Spinal cord (tissue), 10 donors: ENCODE measurements around the gene UCK2. TPM values are rescaled to one million over a fixed set of nuclear protein-coding genes. Genes with fewer than 3 reads are reported as not detected.

ENCODE experiments used
- DNase-seq, 6 donors: peaks; one replicate each; pipeline versions ENCODE4 v3.0.0 to v3.0.0-alpha.2; 2013 to 2015; ENCODE audit warnings: low spot score in 6 of 6, low read depth in 4 of 6
- H3K27ac ChIP-seq: one replicate; pipeline ENCODE4 v1.5.1; 2013; ENCODE audit warnings: low read depth, low read length, control low read depth
- H3K27me3 ChIP-seq: one replicate; pipeline ENCODE4 v1.6.1; 2013; ENCODE audit warnings: low read length; ENCODE audit not compliant: control insufficient read depth, insufficient read depth
- H3K36me3 ChIP-seq: one replicate; pipeline ENCODE4 v1.6.1; 2013; ENCODE audit warnings: low read length; ENCODE audit not compliant: control insufficient read depth, insufficient read depth
- H3K4me1 ChIP-seq: one replicate; pipeline ENCODE4 v1.6.1; 2013; ENCODE audit warnings: low read length; ENCODE audit not compliant: control insufficient read depth, insufficient read depth
- H3K4me3 ChIP-seq: one replicate; pipeline ENCODE4 v1.5.1; 2013; ENCODE audit warnings: low read depth, low read length, control low read depth
- H3K9me3 ChIP-seq: one replicate; pipeline ENCODE4 v1.6.1; 2013; ENCODE audit warnings: low read length; ENCODE audit not compliant: control insufficient read depth, insufficient read depth
- WGBS: methylation state at CpG from one replicate; pipeline ENCODE4 v1.1.5; 2013; ENCODE audit warnings: missing lambda C conversion rate; ENCODE audit not compliant: insufficient coverage; 5-methylcytosine and 5-hydroxymethylcytosine counted together
- polyA plus RNA-seq, 2 donors: library from polyadenylated mRNA; unstranded; fragments of 120-200 nt; gene quantifications; one replicate each; pipeline ENCODE4 v1.2.1, GENCODE V29; 2013; ENCODE audit not compliant: insufficient read length in 2 of 2
- total RNA-seq, 2 donors: library from RNA; depleted of rRNA in 1 of 2; stranded (reverse); fragments of 120-200 nt in 1 of 2; fragments of >200 nt in 1 of 2; gene quantifications; one replicate each; pipeline versions ENCODE4 v1.2.3 to v1.2.4, GENCODE V29; 2013 to 2014
- donor health status: healthy.

The UCK2 gene
- total and polyA plus RNA-seq, 4 donors: 25.3 to 39.5 (median 27.3) TPM

GRCh38 chr1:165831146-165831545 is 3.7 kb downstream of the UCK2 start:
- H3K4me1 ChIP-seq: peaks cover 13% of the 10 kb centered on the region
- H3K9me3 ChIP-seq: no peaks in the 10 kb centered on the region
- no CpG with 5 or more reads among the region's 3 CpGs for WGBS
- no peaks in the 10 kb centered on the region for H3K36me3 ChIP-seq
- H3K27ac ChIP-seq: no peak overlapping the region
- DNase-seq: no peak
- no peaks in the 10 kb centered on the region for H3K27me3 ChIP-seq
- no peak overlapping the region for H3K4me3 ChIP-seq

GRCh38 chr1:165832902-165833301 is 5.5 kb downstream of the UCK2 start:
- 90% methylated on average over 5 of the region's 9 CpGs for WGBS
- H3K27ac ChIP-seq: no peak overlapping the region
- H3K4me3 ChIP-seq: no peak overlapping the region

GRCh38 chr1:165833358-165833757 is 5.9 kb downstream of the UCK2 start:
- Histone ChIP-seq H3K27ac (no peak overlapping the region), H3K36me3 (no peaks in the 10 kb centered on the region)
- WGBS: 67% methylated on average over 2 of the region's 2 CpGs

More at GRCh38 chr1:165832902-165833301, 5.5 kb downstream of the UCK2 start:
- peaks cover 10% of the 10 kb centered on the region for H3K4me1 ChIP-seq
- H3K9me3 ChIP-seq: no peaks in the 10 kb centered on the region
- no peaks in the 10 kb centered on the region for H3K36me3 ChIP-seq
- no peak for DNase-seq
- no peaks in the 10 kb centered on the region for H3K27me3 ChIP-seq

GRCh38 chr1:165834229-165834628 is 6.8 kb downstream of the UCK2 start:
- no CpG with 5 or more reads among the region's 1 CpG for WGBS
- Histone ChIP-seq H3K27ac (no peak overlapping the region), H3K4me3 (no peak overlapping the region), H3K27me3 (no peaks in the 10 kb centered on the region), H3K4me1 (peaks cover 4% of the 10 kb centered on the region), H3K36me3 (no peaks in the 10 kb centered on the region), H3K9me3 (no peaks in the 10 kb centered on the region)
- DNase-seq: no peak

More at GRCh38 chr1:165833358-165833757, 5.9 kb downstream of the UCK2 start:
- H3K27me3 ChIP-seq: no peaks in the 10 kb centered on the region
- peak in 1 of 6 donors; percentile 3 for DNase-seq
- H3K9me3 ChIP-seq: no peaks in the 10 kb centered on the region
- no peak overlapping the region for H3K4me3 ChIP-seq
- peaks cover 10% of the 10 kb centered on the region for H3K4me1 ChIP-seq

GRCh38 chr1:165834881-165835280 is 7.5 kb downstream of the UCK2 start:
- no peaks in the 10 kb centered on the region for H3K36me3 ChIP-seq
- no peaks in the 10 kb centered on the region for H3K27me3 ChIP-seq
- WGBS: 100% methylated on average over 1 of the region's 3 CpGs
- no peak overlapping the region for H3K27ac ChIP-seq
- no peak overlapping the region for H3K4me3 ChIP-seq
- no peaks in the 10 kb centered on the region for H3K9me3 ChIP-seq
- peaks cover 3% of the 10 kb centered on the region for H3K4me1 ChIP-seq
- DNase-seq: no peak

- H3K27ac ChIP-seq: no peak overlapping the region
- no peak for DNase-seq
- H3K4me1 ChIP-seq: no peaks in the 10 kb centered on the region
- 84% methylated on average over 3 of the region's 6 CpGs for WGBS
- no peak overlapping the region for H3K4me3 ChIP-seq
- no peaks in the 10 kb centered on the region for H3K27me3 ChIP-seq
- no peaks in the 10 kb centered on the region for H3K36me3 ChIP-seq
- no peaks in the 10 kb centered on the region for H3K9me3 ChIP-seq
Observed at GRCh38 chr1:165836664-165837482, 9.5 kb downstream of the UCK2 start.

GRCh38 chr1:165837838-165838364 is 10.5 kb downstream of the UCK2 start:
- Histone ChIP-seq H3K27ac (no peak overlapping the region), H3K27me3 (no peaks in the 10 kb centered on the region)
- WGBS: 96% methylated on average over 3 of the region's 6 CpGs

GRCh38 chr1:165840423-165840822 is 13.0 kb downstream of the UCK2 start:
- 80% methylated on average over 3 of the region's 4 CpGs for WGBS
- no peak for DNase-seq
- Histone ChIP-seq H3K9me3 (no peaks in the 10 kb centered on the region), H3K27ac (no peak overlapping the region), H3K4me3 (no peak overlapping the region), H3K36me3 (no peaks in the 10 kb centered on the region), H3K27me3 (no peaks in the 10 kb centered on the region), H3K4me1 (no peaks in the 10 kb centered on the region)

More at GRCh38 chr1:165837838-165838364, 10.5 kb downstream of the UCK2 start:
- H3K4me1 ChIP-seq: no peaks in the 10 kb centered on the region
- DNase-seq: no peak
- no peaks in the 10 kb centered on the region for H3K36me3 ChIP-seq
- no peak overlapping the region for H3K4me3 ChIP-seq
- H3K9me3 ChIP-seq: no peaks in the 10 kb centered on the region

- no peak for DNase-seq
- no peak overlapping the region for H3K27ac ChIP-seq
- H3K4me3 ChIP-seq: no peak overlapping the region
- H3K36me3 ChIP-seq: no peaks in the 10 kb centered on the region
- no peaks in the 10 kb centered on the region for H3K27me3 ChIP-seq
- H3K9me3 ChIP-seq: no peaks in the 10 kb centered on the region
- WGBS: no CpG with 5 or more reads among the region's 3 CpGs
- no peaks in the 10 kb centered on the region for H3K4me1 ChIP-seq
Observed at GRCh38 chr1:165841582-165842017, 14.2 kb downstream of the UCK2 start.
